ENCODE measurements around the gene GBP7.
"Not testable (repeated sequence)": the region's sequence is repeated elsewhere in the genome, so short reads cannot be mapped to it uniquely, and the experiment has no call there.

GBP7 gene

GRCh38 chr1:89175601-89176256 lies at the start of gene GBP7:
Gene GBP7 (minus strand): TSS chr1:89176003. CDS start chr1:89171935, 4,068 bp downstream.
- DNase-seq: no peak

GRCh38 chr1:89221341-89221740 lies 45.5 kb upstream of the GBP7 start:
- DNase-seq: no peak

- not testable (repeated sequence) for DNase-seq
These were observed 44.0 kb upstream of the GBP7 start for GRCh38 chr1:89219851-89220250.

GRCh38 chr1:89218941-89219340 lies 43.1 kb upstream of the GBP7 start:
- not testable (repeated sequence) for DNase-seq

GRCh38 chr1:89213347-89213746 lies 37.5 kb upstream of the GBP7 start:
- no peak for DNase-seq

GRCh38 chr1:89211035-89211634 lies 35.3 kb upstream of the GBP7 start:
- DNase-seq: no peak

- DNase-seq: no peak
These were observed 30.6 kb upstream of the GBP7 start for GRCh38 chr1:89206373-89206772.

GRCh38 chr1:89203166-89203565 lies 27.4 kb upstream of the GBP7 start:
- DNase-seq: no peak

GRCh38 chr1:89201106-89201794 lies 25.4 kb upstream of the GBP7 start:
- no peak for DNase-seq

GRCh38 chr1:89200663-89201062 lies 24.9 kb upstream of the GBP7 start:
- no peak for DNase-seq

GRCh38 chr1:89199525-89200031 lies 23.8 kb upstream of the GBP7 start:
- DNase-seq: no peak

- DNase-seq: peak; percentile 15 to 18
These were observed 22.8 kb upstream of the GBP7 start, which contains the start of gene GBP4 for GRCh38 chr1:89198491-89199072. Gene GBP4 (minus strand): TSS chr1:89198942. CDS start chr1:89198834, 108 bp downstream.

- no peak for DNase-seq
These were observed 22.3 kb upstream of the GBP7 start for GRCh38 chr1:89198081-89198480.

- DNase-seq: no peak
These were observed 19.7 kb upstream of the GBP7 start for GRCh38 chr1:89195476-89195875.

GRCh38 chr1:89191314-89191713 lies 15.5 kb upstream of the GBP7 start:
- DNase-seq: no peak

GRCh38 chr1:89190017-89190416 lies 14.2 kb upstream of the GBP7 start:
- no peak for DNase-seq

GRCh38 chr1:89179343-89179742 lies 3.5 kb upstream of the GBP7 start:
- DNase-seq: no peak

GRCh38 chr1:89176971-89177370 lies 1.2 kb upstream of the GBP7 start:
- DNase-seq: no peak

GRCh38 chr1:89174491-89174890 lies 1.3 kb downstream of the GBP7 start:
- DNase-seq: no peak

GRCh38 chr1:89172468-89173143 lies 3.2 kb downstream of the GBP7 start:
- DNase-seq: no peak

GRCh38 chr1:89171067-89171438 lies 4.8 kb downstream of the GBP7 start:
- no peak for DNase-seq

- no peak for DNase-seq
These were observed 5.4 kb downstream of the GBP7 start for GRCh38 chr1:89170170-89171066.

All from AML-193 (cell line).